Measurements from ENCODE around the gene UGT1A8.
"Not testable (repeated sequence)": the region's sequence is repeated elsewhere in the genome, so short reads cannot be mapped to it uniquely, and the experiment has no call there.

The UGT1A8 gene

GRCh38 chr2:233728723-233729301, 111.4 kb downstream of the UGT1A8 start, which contains the start of gene UGT1A3:
TSS of gene UGT1A3 (plus strand) at chr2:233729042. CDS start at chr2:233729127, 85 bp downstream.
- no peak for DNase-seq (ENCODE audit: low read depth)

- not testable (repeated sequence) for DNase-seq (ENCODE audit: low read depth)
Observed at GRCh38 chr2:233736868-233737653, 119.6 kb downstream of the UGT1A8 start.

- no peak for DNase-seq (ENCODE audit: low read depth)
Observed at GRCh38 chr2:233740870-233741269, 123.4 kb downstream of the UGT1A8 start.

- DNase-seq (ENCODE audit: low read depth), result no peak
Observed at GRCh38 chr2:233743464-233744259, 126.2 kb downstream of the UGT1A8 start.

GRCh38 chr2:233745073-233745755, 127.8 kb downstream of the UGT1A8 start:
- no peak for DNase-seq (ENCODE audit: low read depth)

GRCh38 chr2:233745838-233746237, 128.4 kb downstream of the UGT1A8 start:
- DNase-seq (ENCODE audit: low read depth), result not testable (repeated sequence)

GRCh38 chr2:233746475-233747282, 129.2 kb downstream of the UGT1A8 start:
- no peak for DNase-seq (ENCODE audit: low read depth)

- DNase-seq (ENCODE audit: low read depth), result no peak
Observed at GRCh38 chr2:233747283-233747544, 129.8 kb downstream of the UGT1A8 start.

- not testable (repeated sequence) for DNase-seq (ENCODE audit: low read depth)
Observed at GRCh38 chr2:233750689-233751088, 133.3 kb downstream of the UGT1A8 start.

- not testable (repeated sequence) for DNase-seq (ENCODE audit: low read depth)
Observed at GRCh38 chr2:233751212-233752009, 134.0 kb downstream of the UGT1A8 start.

GRCh38 chr2:233754872-233755611, 137.6 kb downstream of the UGT1A8 start:
- DNase-seq (ENCODE audit: low read depth), result no peak

- no peak for DNase-seq (ENCODE audit: low read depth)
Observed at GRCh38 chr2:233756429-233757081, 139.1 kb downstream of the UGT1A8 start.

GRCh38 chr2:233758141-233758540, 140.7 kb downstream of the UGT1A8 start:
- no peak for DNase-seq (ENCODE audit: low read depth)

- DNase-seq (ENCODE audit: low read depth), result no peak
Observed at GRCh38 chr2:233758849-233759248, 141.4 kb downstream of the UGT1A8 start.

- DNase-seq (ENCODE audit: low read depth), result no peak
Observed at GRCh38 chr2:233760043-233760442, 142.6 kb downstream of the UGT1A8 start, which contains the start of gene UGT1A1. TSS of gene UGT1A1 (plus strand) at chr2:233760270. CDS start at chr2:233760288, 18 bp downstream.

GRCh38 chr2:233761040-233761769, 143.8 kb downstream of the UGT1A8 start:
- DNase-seq (ENCODE audit: low read depth), result no peak

GRCh38 chr2:233764264-233764663, 146.8 kb downstream of the UGT1A8 start:
- peak; percentile 65 for DNase-seq (ENCODE audit: low read depth)

- DNase-seq (ENCODE audit: low read depth), result peak; percentile 6
Observed at GRCh38 chr2:233764761-233765160, 147.3 kb downstream of the UGT1A8 start.

GRCh38 chr2:233766416-233766815, 149.0 kb downstream of the UGT1A8 start:
- no peak for DNase-seq (ENCODE audit: low read depth)

Measured in ELR (cell line).